Measurements from ENCODE around the gene SRRM2.
A peak's percentile ranks its signal among the peaks of the same experiment; 100 is the strongest.

SRRM2 gene

GRCh38 chr16:2767891-2768290 lies 15.5 kb downstream of the SRRM2 start:
- DNase-seq (ENCODE audit: insufficient read length) (no peak), FAIRE-seq (no peak)
- no peak for TF ChIP-seq TAF1 (IDR thresholded peaks at IDR 0.05; ENCODE audit: borderline replicate concordance, low read depth, low read length)
- TF ChIP-seq POLR2AphosphoS5 (IDR thresholded peaks at IDR 0.05; ENCODE audit: low read depth, low read length), result peak; percentile 29; the same call in 1 of the 2 replicates
- 0 out of 2 replicates have a peak, but pooled peaks have one; percentile 7 for TF ChIP-seq POLR2A (IDR thresholded peaks at IDR 0.05; ENCODE audit: low read depth, low read length)

DNA sequence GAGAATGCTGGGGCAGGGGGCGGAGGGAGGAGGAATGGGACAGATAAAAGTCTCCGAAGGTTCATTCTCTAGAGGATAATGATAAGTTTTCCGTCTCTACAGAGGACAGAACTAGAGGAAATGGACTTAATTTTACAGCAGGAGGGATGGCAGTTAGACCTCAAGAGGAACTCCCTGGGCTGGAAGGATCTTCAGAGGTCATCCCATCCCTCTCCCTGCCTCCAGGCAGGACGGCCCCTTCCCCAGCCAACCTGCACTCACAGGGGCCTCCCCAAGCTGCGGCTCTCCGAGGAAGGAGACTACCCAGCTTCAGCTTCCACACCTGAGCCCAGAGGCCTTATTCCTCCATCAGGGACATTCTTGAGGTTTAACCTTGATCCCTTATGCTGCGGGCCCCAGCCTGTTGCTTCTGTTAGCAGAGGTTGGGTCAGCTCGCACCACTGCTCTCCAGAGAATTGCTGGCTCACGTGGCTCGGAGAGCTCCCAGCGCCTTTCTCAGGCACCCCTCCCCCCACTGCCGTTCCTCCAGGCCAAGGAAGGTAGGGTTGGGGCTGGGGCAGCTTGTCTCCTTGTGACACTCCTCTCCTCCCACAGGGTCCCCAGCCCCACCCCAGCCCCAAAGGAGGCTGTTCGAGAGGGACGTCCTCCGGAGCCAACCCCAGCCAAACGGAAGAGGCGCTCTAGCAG lies 16.1 kb downstream of the SRRM2 start:
- no peak for TF ChIP-seq TAF1 (IDR thresholded peaks at IDR 0.05; ENCODE audit: borderline replicate concordance, low read depth, low read length)
- peak; percentile 30; the same call in 1 of the 2 replicates for TF ChIP-seq POLR2A (IDR thresholded peaks at IDR 0.05; ENCODE audit: low read depth, low read length)
- peak; percentile 35; the same call in 1 of the 2 replicates for TF ChIP-seq POLR2AphosphoS5 (IDR thresholded peaks at IDR 0.05; ENCODE audit: low read depth, low read length)
- FAIRE-seq (no peak), DNase-seq (ENCODE audit: insufficient read length) (no peak)

GRCh38 chr16:2769100-2769529 lies 16.7 kb downstream of the SRRM2 start:
- TF ChIP-seq POLR2AphosphoS5 (IDR thresholded peaks at IDR 0.05; ENCODE audit: low read depth, low read length), result no peak
- TF ChIP-seq TAF1 (IDR thresholded peaks at IDR 0.05; ENCODE audit: borderline replicate concordance, low read depth, low read length), result no peak
- no peak for TF ChIP-seq POLR2A (IDR thresholded peaks at IDR 0.05; ENCODE audit: low read depth, low read length)
- FAIRE-seq, result no peak
- no peak for DNase-seq (ENCODE audit: insufficient read length)

DNA sequence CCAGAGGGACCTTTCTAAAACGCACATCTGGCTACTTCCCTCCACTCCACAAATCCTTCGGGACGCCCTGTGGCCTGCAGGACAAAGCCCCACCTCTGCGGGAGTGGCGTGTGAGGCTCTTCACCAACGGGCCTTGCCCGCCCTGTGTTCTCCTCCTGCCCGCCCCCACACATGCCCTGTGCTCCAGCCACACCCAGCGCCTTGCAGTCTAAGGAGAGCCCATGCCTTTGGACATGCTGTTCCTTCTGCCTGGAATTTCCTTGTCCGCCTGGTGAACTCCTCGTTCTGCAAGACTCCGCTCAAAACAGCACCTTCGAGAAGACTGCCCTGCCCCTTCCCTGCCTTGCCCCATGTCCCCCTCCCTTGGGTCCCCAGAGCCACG lies 17.2 kb downstream of the SRRM2 start:
- DNase-seq (ENCODE audit: insufficient read length) (no peak), FAIRE-seq (no peak)
- 0 out of 2 replicates have a peak, but pooled peaks have one; percentile 5 for TF ChIP-seq POLR2AphosphoS5 (IDR thresholded peaks at IDR 0.05; ENCODE audit: low read depth, low read length)
- TF ChIP-seq POLR2A (IDR thresholded peaks at IDR 0.05; ENCODE audit: low read depth, low read length), result no peak
- TF ChIP-seq TAF1 (IDR thresholded peaks at IDR 0.05; ENCODE audit: borderline replicate concordance, low read depth, low read length), result no peak

GRCh38 chr16:2770057-2770951 lies 17.9 kb downstream of the SRRM2 start:
- DNase-seq (ENCODE audit: insufficient read length), result no peak
- TF ChIP-seq POLR2A (IDR thresholded peaks at IDR 0.05; ENCODE audit: low read depth, low read length) (peak; percentile 53; the same call in 1 of the 2 replicates), TAF1 (IDR thresholded peaks at IDR 0.05; ENCODE audit: borderline replicate concordance, low read depth, low read length) (no peak), POLR2AphosphoS5 (IDR thresholded peaks at IDR 0.05; ENCODE audit: low read depth, low read length) (peak; percentile 73; the same call in 1 of the 2 replicates)
- no peak for FAIRE-seq

DNA sequence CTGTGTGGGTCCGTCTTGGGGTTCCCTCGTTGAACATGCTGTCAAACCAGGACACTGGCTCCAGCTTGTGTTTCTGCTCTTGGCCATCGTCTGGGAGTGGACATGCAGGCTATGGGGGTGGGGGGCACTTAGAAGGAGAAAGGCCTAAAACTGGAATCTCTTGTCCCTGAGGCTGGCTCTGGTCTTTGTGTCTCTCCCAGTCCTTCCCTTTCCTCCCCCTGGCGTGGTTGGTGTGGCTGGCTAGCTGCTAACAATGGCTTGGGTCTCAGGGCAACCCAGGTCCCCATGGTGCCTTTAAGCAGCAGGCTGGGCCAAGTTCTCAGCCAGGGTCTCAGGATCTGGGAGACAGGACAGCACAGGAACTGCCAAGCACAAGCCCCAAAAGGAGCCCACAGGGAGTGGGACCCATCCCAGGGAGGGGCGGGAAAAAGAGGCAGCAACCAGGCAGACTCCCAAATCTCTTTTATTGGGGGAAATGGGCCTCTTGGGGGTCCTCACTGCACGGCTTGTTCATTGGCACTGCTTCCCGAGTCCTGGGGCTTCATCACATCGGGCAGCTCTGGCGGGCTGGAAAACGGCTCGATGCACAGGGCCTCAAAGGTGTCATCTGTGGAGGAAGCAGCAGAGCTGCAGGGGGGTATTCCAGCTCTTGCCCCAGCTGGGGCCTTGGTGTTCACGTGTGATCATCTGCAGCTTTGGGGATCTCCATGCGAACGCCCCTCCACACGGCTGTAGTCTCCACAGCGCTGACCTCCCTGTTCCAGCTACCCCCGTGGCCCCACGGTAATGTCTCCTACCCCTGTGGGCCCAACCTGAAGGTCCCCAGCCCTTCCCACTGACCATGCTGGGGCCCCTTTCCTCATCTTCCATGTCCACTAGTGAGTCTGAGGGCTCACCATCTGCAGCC lies 19.3 kb downstream of the SRRM2 start:
- FAIRE-seq (no peak), DNase-seq (ENCODE audit: insufficient read length) (no peak)
- TF ChIP-seq POLR2AphosphoS5 (IDR thresholded peaks at IDR 0.05; ENCODE audit: low read depth, low read length), result peak; percentile 76
- no peak for TF ChIP-seq TAF1 (IDR thresholded peaks at IDR 0.05; ENCODE audit: borderline replicate concordance, low read depth, low read length)
- TF ChIP-seq POLR2A (IDR thresholded peaks at IDR 0.05; ENCODE audit: low read depth, low read length), result peak; percentile 49

DNA sequence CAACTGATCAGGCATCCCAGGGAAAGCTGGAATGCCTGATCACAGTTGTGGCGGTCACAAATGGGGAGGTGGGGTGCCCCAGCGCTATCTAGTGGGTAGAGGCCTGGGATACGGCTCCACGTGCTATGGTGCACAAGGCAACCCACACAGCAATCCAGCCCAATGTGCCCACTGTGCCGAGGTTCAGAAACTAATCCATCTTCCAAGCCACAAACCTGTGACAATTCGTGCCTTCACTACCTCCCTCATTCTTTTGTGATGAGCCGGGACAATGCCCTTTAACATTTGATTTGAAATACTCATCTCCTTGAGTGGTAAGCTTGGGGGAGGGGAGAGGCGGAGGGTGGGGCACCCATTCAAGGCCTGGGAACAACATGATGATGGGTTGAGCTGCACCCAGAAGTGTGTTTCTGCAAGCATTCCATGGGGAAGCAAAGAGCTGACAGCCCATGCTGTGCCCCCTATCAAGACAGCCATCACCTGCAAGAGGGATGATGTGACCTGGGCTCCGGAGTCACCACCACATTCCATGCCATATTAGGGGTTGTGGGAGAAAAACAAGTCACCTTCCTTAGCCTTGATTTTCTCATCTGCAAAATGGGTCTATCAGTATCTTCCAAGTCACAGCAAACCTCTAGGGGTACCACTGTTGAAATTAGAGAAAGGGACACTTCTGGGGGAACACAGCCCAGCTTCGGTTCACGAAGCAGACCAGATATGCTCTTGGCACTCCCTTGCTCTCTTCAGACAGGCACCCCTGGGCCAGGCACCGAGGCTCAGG lies 20.9 kb downstream of the SRRM2 start:
- FAIRE-seq, result no peak
- TF ChIP-seq TAF1 (IDR thresholded peaks at IDR 0.05; ENCODE audit: borderline replicate concordance, low read depth, low read length) (no peak), POLR2AphosphoS5 (IDR thresholded peaks at IDR 0.05; ENCODE audit: low read depth, low read length) (no peak), POLR2A (IDR thresholded peaks at IDR 0.05; ENCODE audit: low read depth, low read length) (no peak)
- no peak for DNase-seq (ENCODE audit: insufficient read length)

- DNase-seq (ENCODE audit: insufficient read length), result no peak
- no peak for TF ChIP-seq TAF1 (IDR thresholded peaks at IDR 0.05; ENCODE audit: borderline replicate concordance, low read depth, low read length)
- no peak for TF ChIP-seq POLR2A (IDR thresholded peaks at IDR 0.05; ENCODE audit: low read depth, low read length)
- TF ChIP-seq POLR2AphosphoS5 (IDR thresholded peaks at IDR 0.05; ENCODE audit: low read depth, low read length), result no peak
- FAIRE-seq, result no peak
These were observed 21.9 kb downstream of the SRRM2 start for GRCh38 chr16:2774161-2774891.

DNA sequence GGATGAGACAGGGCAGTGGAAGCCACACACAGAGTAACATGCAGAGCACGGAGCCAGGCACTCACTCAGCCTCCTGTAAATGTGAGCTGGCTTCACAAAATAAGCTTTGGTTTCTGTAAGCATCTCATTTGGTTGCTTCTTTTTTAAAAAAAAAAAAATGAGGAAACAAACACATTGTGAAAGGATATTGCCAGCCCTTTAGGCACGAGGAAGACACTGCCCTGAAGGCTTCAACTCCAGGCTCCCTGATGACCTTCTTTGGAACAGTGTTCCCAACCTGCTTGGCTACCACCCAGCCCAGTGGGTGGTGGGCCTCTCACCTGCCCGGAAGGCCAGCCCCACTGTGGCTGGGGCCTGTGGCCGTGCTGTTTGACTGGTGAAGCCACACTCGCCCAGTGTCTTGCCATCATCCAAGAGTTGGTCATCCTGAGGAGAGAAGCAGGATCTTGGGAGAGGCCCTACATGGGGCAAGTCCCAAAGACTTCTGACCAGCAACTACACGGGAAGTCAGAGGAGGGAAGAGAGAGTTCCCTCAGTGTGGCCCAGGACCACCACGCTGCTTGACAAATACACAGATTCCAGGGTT lies 22.8 kb downstream of the SRRM2 start:
- DNase-seq (ENCODE audit: insufficient read length) (no peak), FAIRE-seq (no peak)
- TF ChIP-seq POLR2A (IDR thresholded peaks at IDR 0.05; ENCODE audit: low read depth, low read length), result no peak
- TF ChIP-seq POLR2AphosphoS5 (IDR thresholded peaks at IDR 0.05; ENCODE audit: low read depth, low read length), result no peak
- TF ChIP-seq TAF1 (IDR thresholded peaks at IDR 0.05; ENCODE audit: borderline replicate concordance, low read depth, low read length), result no peak

All from GM12892 (cell line).